Measurements from ENCODE around the gene CGB5.

- TF ChIP-seq POLR2A (IDR thresholded peaks at IDR 0.05) (no peak), CTCF (IDR thresholded peaks at IDR 0.05) (no peak)
Observed at GRCh38 chr19:49016067-49016839, 27.4 kb upstream of the CGB5 start.

Data from stomach (tissue), 4 donors.